A549 (cell line): ENCODE data around the gene IVD. TPM values are rescaled to one million over a fixed set of nuclear protein-coding genes. Genes with fewer than 3 reads are reported as not detected.

Source experiments
- ATAC-seq, 2 experiments: fragments of 200-7000 bp in 1 of 2; fragments of >200 bp in 1 of 2; cut with Nextera tagmentation in 1 of 2; cut with Tn5 transposase in 1 of 2; 3 replicates each; pipeline versions ENCODE4 v1.8.0 to v1.9.1; 2018 to 2020; ENCODE audit warnings: mild to moderate bottlenecking in 1 of 2, moderate library complexity in 1 of 2
- CTCF ChIA-PET: fragments of 300-600 bp; sonication (Branson Sonifier 250); formaldehyde crosslinking; extraction: SDS; loops from one replicate; lab custom pipeline; 2021; ENCODE audit warnings: antibody characterized with exemption, inconsistent platforms; lab: Yijun Ruan, JAX
- POLR2A ChIA-PET: fragments of 350-600 bp; formaldehyde crosslinking; extraction: SDS; loops from one replicate; lab custom pipeline; 2021; ENCODE audit warnings: antibody characterized with exemption, inconsistent platforms; lab: Yijun Ruan, JAX
- DNase-seq, 2 experiments: peaks; one replicate each; pipeline versions ENCODE4 v3.0.0 to v3.0.0-alpha.2; 2011 to 2016; ENCODE audit warnings: low read depth in 1 of 2, low spot score in 1 of 2
- FAIRE-seq: peaks from 2 replicates; lab custom pipeline; 2011; peaks lifted over from hg19 to GRCh38; lab: Jason Lieb, UNC
- H3K27ac ChIP-seq, 2 experiments: fragments of >200 bp; sonication (Bioruptor Twin); formaldehyde crosslinking; 3 replicates each; pipeline ENCODE4 v1.5.1; 2016 to 2017
- H3K4me1 ChIP-seq: fragments of >200 bp; sonication (Bioruptor Twin); formaldehyde crosslinking; 3 replicates; pipeline ENCODE4 v1.6.1; 2016
- H3K4me2 ChIP-seq: fragments of >200 bp; sonication (Bioruptor Twin); formaldehyde crosslinking; 3 replicates; pipeline ENCODE4 v1.6.1; 2016
- H3K4me3 ChIP-seq: fragments of >200 bp; sonication (Bioruptor Twin); formaldehyde crosslinking; 3 replicates; pipeline ENCODE4 v1.5.1; 2016
- H3K9me3 ChIP-seq: fragments of >200 bp; sonication (Bioruptor Twin); formaldehyde crosslinking; 3 replicates; pipeline ENCODE4 v1.6.1; 2016
- CBX2 ChIP-seq: fragments of 200-600 bp; sonication (generic); IDR thresholded peaks from 2 replicates; pipeline ENCODE4 v1.6.1; 2016; ENCODE audit warnings: low read depth, mild to moderate bottlenecking, borderline replicate concordance
- CEBPB ChIP-seq, 2 experiments: fragments of >200 bp in 1 of 2; sonication (Bioruptor Twin) in 1 of 2; formaldehyde crosslinking in 1 of 2; IDR thresholded peaks; 2 replicates each; pipeline ENCODE4 v1.6.1; 2012 to 2016
- CTCF ChIP-seq: fragments of >200 bp; sonication (Bioruptor Twin); formaldehyde crosslinking; IDR thresholded peaks from 3 replicates; pipeline ENCODE4 v1.5.1; 2016
- EHF ChIP-seq: fragments of 250-450 bp; sonication (Bioruptor Pico); IDR thresholded peaks from 2 replicates; pipeline ENCODE4 v1.5.0; 2020; ENCODE audit warnings: mild to moderate bottlenecking
- EHMT2 ChIP-seq: fragments of 200-600 bp; sonication (generic); IDR thresholded peaks from 2 replicates; pipeline ENCODE4 v1.6.1; 2016; ENCODE audit warnings: antibody characterized with exemption, low read depth, mild to moderate bottlenecking, moderate library complexity
- ESRRA ChIP-seq: fragments of 150-350 bp; IDR thresholded peaks from 2 replicates; pipeline ENCODE4 v1.6.1; 2014; ENCODE audit warnings: mild to moderate bottlenecking, low read length, borderline replicate concordance
- FOSB ChIP-seq: fragments of 250-450 bp; sonication (Bioruptor Pico); IDR thresholded peaks from 2 replicates; pipeline ENCODE4 v1.5.0; 2020; ENCODE audit warnings: mild to moderate bottlenecking, moderate library complexity
- FOSL2 ChIP-seq, 2 experiments: fragments of 450-650 bp in 1 of 2; fragments of >200 bp in 1 of 2; sonication (Bioruptor Twin) in 1 of 2; formaldehyde crosslinking; IDR thresholded peaks; 2 replicates each; pipeline versions ENCODE4 v1.5.0 to v1.6.1; 2016 to 2020; ENCODE audit warnings: mild to moderate bottlenecking in 1 of 2, moderate library complexity in 1 of 2
- HDAC2 ChIP-seq: fragments of 200-600 bp; sonication (generic); IDR thresholded peaks from 2 replicates; pipeline ENCODE4 v1.6.1; 2016
- HEYL ChIP-seq: fragments of 250-450 bp; sonication (Bioruptor Pico); IDR thresholded peaks from 2 replicates; pipeline ENCODE4 v1.8.0; 2021; ENCODE audit warnings: mild to moderate bottlenecking, moderate library complexity
- HOXA7 ChIP-seq: fragments of 250-450 bp; sonication (Bioruptor Pico); IDR thresholded peaks from 2 replicates; pipeline ENCODE4 v1.5.0; 2020; ENCODE audit warnings: mild to moderate bottlenecking, moderate library complexity
- KDM1A ChIP-seq: fragments of 200-600 bp; sonication (generic); IDR thresholded peaks from 2 replicates; pipeline ENCODE4 v1.6.1; 2016; ENCODE audit warnings: low read depth, mild to moderate bottlenecking
- KDM5A ChIP-seq: fragments of 200-600 bp; sonication (generic); IDR thresholded peaks from 2 replicates; pipeline ENCODE4 v1.6.1; 2016; ENCODE audit warnings: antibody characterized with exemption, mild to moderate bottlenecking
- MAFK ChIP-seq: fragments of 450-650 bp; IDR thresholded peaks from 2 replicates; pipeline ENCODE4 v1.6.1; 2014; ENCODE audit not compliant: partially characterized antibody
- MAZ ChIP-seq: fragments of 150-350 bp; IDR thresholded peaks from 2 replicates; pipeline ENCODE4 v1.6.1; 2014; ENCODE audit warnings: antibody characterized with exemption, low read depth, low read length, borderline replicate concordance
- PBX3 ChIP-seq: IDR thresholded peaks from 2 replicates; pipeline ENCODE4 v1.6.1; 2012
- POLR2A ChIP-seq: IDR thresholded peaks from 2 replicates; pipeline ENCODE4 v1.6.1; 2012; ENCODE audit warnings: mild to moderate bottlenecking, low read length
- POLR2AphosphoS2 ChIP-seq: conservative IDR thresholded peaks from 2 replicates; pipeline ENCODE4 v1.6.1; 2012; ENCODE audit warnings: low read length, improper control_type of control experiment, inconsistent platforms
- RAD21 ChIP-seq, 2 experiments: fragments of >200 bp in 1 of 2; sonication (Bioruptor Twin) in 1 of 2; formaldehyde crosslinking in 1 of 2; IDR thresholded peaks in 1 of 2; conservative IDR thresholded peaks in 1 of 2; 2 replicates in 1 of 2; 3 replicates in 1 of 2; pipeline ENCODE4 v1.6.1; 2012 to 2018; ENCODE audit warnings: inconsistent platforms in 1 of 2
- RNF2 ChIP-seq: fragments of 200-600 bp; sonication (generic); IDR thresholded peaks from 2 replicates; pipeline ENCODE4 v1.6.1; 2016; ENCODE audit warnings: low read depth, mild to moderate bottlenecking, antibody characterized with exemption, moderate library complexity, borderline replicate concordance
- SREBF2 ChIP-seq: fragments of 450-650 bp; IDR thresholded peaks from 2 replicates; pipeline ENCODE4 v1.6.1; 2014; ENCODE audit warnings: mild to moderate bottlenecking, moderate library complexity
- TFCP2L1 ChIP-seq: fragments of 250-450 bp; sonication (Bioruptor Pico); IDR thresholded peaks from 2 replicates; pipeline ENCODE4 v1.5.0; 2021; ENCODE audit warnings: mild to moderate bottlenecking
- ZC3H11A ChIP-seq: fragments of 450-650 bp; IDR thresholded peaks from 2 replicates; pipeline ENCODE4 v1.6.1; 2014; ENCODE audit warnings: antibody characterized with exemption, mild to moderate bottlenecking
- WGBS: methylation state at CpG from one replicate; pipeline ENCODE4 v1.1.6; 2017; ENCODE audit errors: missing lambda C conversion rate; 5-methylcytosine and 5-hydroxymethylcytosine counted together
- polyA plus RNA-seq, 4 experiments: library from polyadenylated mRNA; depleted of rRNA in 3 of 4; stranded (reverse); fragments of >200 nt; fragmentation: RNase III in 1 of 4; extraction: RNeasy Plus Mini Kit Qiagen cat#74134 plus additional on column Dnase treatment in 1 of 4; gene quantifications; 2 replicates in 3 of 4; 3 replicates in 1 of 4; pipeline ENCODE4 v1.2.3, GENCODE V29; 2011 to 2017
- TF ChIP-seq, protein P1 (sequence below): fragments of >200 bp; sonication (Bioruptor Twin); formaldehyde crosslinking; IDR thresholded peaks from 2 replicates; pipeline ENCODE4 v1.6.1; 2016
- TF ChIP-seq, protein P2 (sequence below): fragments of 250-450 bp; sonication (Bioruptor Pico); IDR thresholded peaks from 2 replicates; pipeline ENCODE4 v1.5.0; 2020; ENCODE audit warnings: low read depth, mild to moderate bottlenecking, moderate library complexity

The IVD gene
- polyA plus RNA-seq, 2 of the 4 experiments (the other 2 are of a cell fraction) = 10.2 to 12.4 TPM

DNA sequence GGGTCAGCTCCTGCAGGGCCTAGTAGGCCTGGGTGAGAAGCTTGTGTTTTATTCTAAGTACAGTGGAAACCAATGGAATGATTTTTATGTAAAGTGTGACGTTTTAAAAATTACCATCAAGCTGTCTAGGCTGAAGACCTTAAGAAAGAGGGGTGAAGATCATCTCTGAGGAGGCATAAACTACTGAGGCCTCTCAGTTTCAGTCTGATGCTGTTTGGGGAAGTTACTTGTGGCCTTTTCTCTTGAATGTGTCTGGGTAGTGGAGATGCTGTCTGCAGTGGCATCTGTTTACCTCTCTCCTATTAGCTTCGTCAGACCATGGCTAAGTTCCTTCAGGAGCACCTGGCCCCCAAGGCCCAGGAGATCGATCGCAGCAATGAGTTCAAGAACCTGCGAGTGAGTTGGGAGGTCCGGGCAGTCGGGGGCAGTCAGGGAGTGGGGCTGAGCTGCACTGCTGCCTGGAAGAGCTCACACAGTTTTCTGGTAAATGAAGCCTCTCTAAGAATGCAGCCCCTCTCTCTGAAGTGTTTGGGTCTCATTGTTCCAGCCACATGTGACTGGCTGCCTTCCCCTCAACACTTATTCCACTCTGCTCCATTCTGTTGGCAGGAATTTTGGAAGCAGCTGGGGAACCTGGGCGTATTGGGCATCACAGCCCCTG is 1.9 kb downstream of the IVD start:
- DNase-seq = no peak
- no peak for TF ChIP-seq CTCF
- no peak for ATAC-seq
- H3K27ac ChIP-seq = no peak overlapping the region
- CTCF ChIA-PET = interaction anchor here (0.7 to 5.6 kb wide), 6 partner anchors 10 to 127 kb away, joined by 3 to 39 read pairs (median 3); no protein-coding TSS in a partner anchor
- no peaks in the 10 kb centered on the region for H3K9me3 ChIP-seq
- 86% methylated on average over 8 of the region's 8 CpGs for WGBS
- POLR2A ChIA-PET = no interaction called here
- H3K4me1 ChIP-seq = peaks cover 2% of the 10 kb centered on the region; the same call in 1 of the 3 replicates
- no peak overlapping the region for H3K4me3 ChIP-seq
- FAIRE-seq = no peak
- H3K4me2 ChIP-seq = no peak overlapping the region

DNA sequence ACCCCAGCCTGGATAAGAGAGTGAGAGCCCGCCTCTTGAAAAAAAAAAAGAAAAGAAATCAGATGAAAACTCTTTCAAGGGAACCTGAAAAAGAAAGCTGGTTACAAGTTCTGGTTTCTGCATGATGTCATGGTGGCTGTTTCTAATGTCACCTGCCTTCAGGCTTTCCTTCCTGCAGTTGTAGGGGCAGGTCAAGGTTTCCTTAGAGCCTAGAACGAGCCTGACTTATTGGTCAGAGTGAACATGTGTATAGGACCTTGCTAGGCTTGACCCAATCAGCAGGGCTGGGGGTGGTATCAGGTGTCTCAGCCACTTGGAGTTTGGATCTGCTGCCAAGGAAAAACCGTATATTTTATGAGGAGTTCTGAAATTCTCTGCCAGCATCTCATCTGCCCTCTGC is 3.8 kb downstream of the IVD start:
- TF ChIP-seq KDM1A (no peak), POLR2A (no peak), TFCP2L1 (no peak), HEYL (CRISPR knock-in tag) (no peak), SREBF2 (no peak), RAD21 (conservative IDR thresholded peaks at IDR 0.05 in 1 of 2, IDR thresholded peaks at IDR 0.05 in 1 of 2) (no peak), CEBPB (IDR thresholded peaks at IDR 0.05) (no peak), RNF2 (no peak), EHMT2 (no peak), HOXA7 (CRISPR knock-in tag) (no peak), MAFK (no peak)
- TF ChIP-seq, protein P1, sequence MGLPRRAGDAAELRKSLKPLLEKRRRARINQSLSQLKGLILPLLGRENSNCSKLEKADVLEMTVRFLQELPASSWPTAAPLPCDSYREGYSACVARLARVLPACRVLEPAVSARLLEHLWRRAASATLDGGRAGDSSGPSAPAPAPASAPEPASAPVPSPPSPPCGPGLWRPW = no peak
- TF ChIP-seq, all 56 proteins: peak for 0
- FAIRE-seq (no peak), DNase-seq (no peak), ATAC-seq (no peak)
- no peaks in the 10 kb centered on the region for H3K9me3 ChIP-seq
- POLR2A ChIA-PET = no interaction called here
- WGBS = 70% methylated on average over 3 of the region's 3 CpGs
- H3K4me1 ChIP-seq = peaks cover 2% of the 10 kb centered on the region; the same call in 1 of the 3 replicates
- no peak overlapping the region for H3K4me2 ChIP-seq
- H3K4me3 ChIP-seq = no peak overlapping the region
- no peak overlapping the region for H3K27ac ChIP-seq
- CTCF ChIA-PET = interaction anchor here (1.5 kb wide), 1 partner anchor 65 kb away, joined by 4 read pairs; no protein-coding TSS in a partner anchor

- H3K4me1 ChIP-seq = no peaks in the 10 kb centered on the region
- H3K4me3 ChIP-seq = no peak overlapping the region
- no peak for ATAC-seq
- DNase-seq = no peak
- no peaks in the 10 kb centered on the region for H3K9me3 ChIP-seq
- POLR2A ChIA-PET = no interaction called here
- no peak overlapping the region for H3K4me2 ChIP-seq
- WGBS = 90% methylated on average over 10 of the region's 11 CpGs
- no peak for TF ChIP-seq FOSB (CRISPR knock-in tag)
- no peak for TF ChIP-seq POLR2A
- no peak for TF ChIP-seq KDM5A
- no peak for TF ChIP-seq EHF (CRISPR knock-in tag)
- no peak for TF ChIP-seq KDM1A
- no peak for TF ChIP-seq POLR2AphosphoS2
- no peak for TF ChIP-seq ZC3H11A
- no peak for TF ChIP-seq FOSL2 (IDR thresholded peaks at IDR 0.05)
- TF ChIP-seq FOSL2 (CRISPR knock-in tag; IDR thresholded peaks at IDR 0.05) = no peak
- no peak for TF ChIP-seq ESRRA
- no peak for TF ChIP-seq CBX2
- no peak for TF ChIP-seq HDAC2
- TF ChIP-seq, protein P2, sequence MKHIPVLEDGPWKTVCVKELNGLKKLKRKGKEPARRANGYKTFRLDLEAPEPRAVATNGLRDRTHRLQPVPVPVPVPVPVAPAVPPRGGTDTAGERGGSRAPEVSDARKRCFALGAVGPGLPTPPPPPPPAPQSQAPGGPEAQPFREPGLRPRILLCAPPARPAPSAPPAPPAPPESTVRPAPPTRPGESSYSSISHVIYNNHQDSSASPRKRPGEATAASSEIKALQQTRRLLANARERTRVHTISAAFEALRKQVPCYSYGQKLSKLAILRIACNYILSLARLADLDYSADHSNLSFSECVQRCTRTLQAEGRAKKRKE (CRISPR knock-in tag) = no peak
- no peak for TF ChIP-seq MAZ
- no peak for TF ChIP-seq PBX3
- CTCF ChIA-PET = interaction anchor here (1.6 to 5.2 kb wide), 3 partner anchors 11 to 66 kb away, joined by 7 to 27 read pairs (median 7); no protein-coding TSS in a partner anchor
- no peak for FAIRE-seq
- H3K27ac ChIP-seq = no peak overlapping the region
Measured at GRCh38 chr15:40410476-40410875, 4.9 kb downstream of the IVD start.
